GM18508 (cell line): ENCODE data around the gene PRRC1.
"Not testable (repeated sequence)": the region's sequence is repeated elsewhere in the genome, so short reads cannot be mapped to it uniquely, and the experiment has no call there.

Experiments
- ATAC-seq: cut with Tn5 transposase; IDR thresholded peaks from one replicate; pipeline ENCODE4 v1.9.1; 2021; ENCODE audit warnings: moderate number of reproducible peaks; ENCODE audit not compliant: insufficient read depth, unreplicated experiment

PRRC1 gene

GRCh38 chr5:127540553-127540952 lies 23.1 kb downstream of the PRRC1 start:
- ATAC-seq, result not testable (repeated sequence)

GRCh38 chr5:127545249-127545648 lies 27.8 kb downstream of the PRRC1 start:
- ATAC-seq, result not testable (repeated sequence)

GRCh38 chr5:127549551-127549950 lies 32.1 kb downstream of the PRRC1 start:
- ATAC-seq, result no peak

GRCh38 chr5:127550652-127551409 lies 33.4 kb downstream of the PRRC1 start:
- no peak for ATAC-seq

- no peak for ATAC-seq
Observed at GRCh38 chr5:127551410-127552041, 34.1 kb downstream of the PRRC1 start.

GRCh38 chr5:127555826-127556225 lies 38.4 kb downstream of the PRRC1 start:
- ATAC-seq, result no peak

GRCh38 chr5:127556609-127557334 lies 39.3 kb downstream of the PRRC1 start:
- no peak for ATAC-seq

GRCh38 chr5:127558273-127558672 lies 40.8 kb downstream of the PRRC1 start:
- no peak for ATAC-seq

- no peak for ATAC-seq
Observed at GRCh38 chr5:127561254-127561653, 43.8 kb downstream of the PRRC1 start.

- ATAC-seq, result no peak
Observed at GRCh38 chr5:127562252-127562651, 44.8 kb downstream of the PRRC1 start.

GRCh38 chr5:127563136-127563535 lies 45.7 kb downstream of the PRRC1 start:
- no peak for ATAC-seq

- peak; percentile 35 for ATAC-seq
Observed at GRCh38 chr5:127564002-127564769, 46.7 kb downstream of the PRRC1 start.

- ATAC-seq, result no peak
Observed at GRCh38 chr5:127565586-127566270, 48.3 kb downstream of the PRRC1 start.

- peak; percentile 65 for ATAC-seq
Observed at GRCh38 chr5:127567026-127567768, 49.8 kb downstream of the PRRC1 start.

GRCh38 chr5:127568166-127568565 lies 50.7 kb downstream of the PRRC1 start:
- no peak for ATAC-seq

GRCh38 chr5:127569471-127569870 lies 52.0 kb downstream of the PRRC1 start:
- not testable (repeated sequence) for ATAC-seq

GRCh38 chr5:127571314-127572131 lies 54.1 kb downstream of the PRRC1 start:
- peak; percentile 61 for ATAC-seq

GRCh38 chr5:127572930-127573329 lies 55.5 kb downstream of the PRRC1 start:
- ATAC-seq, result no peak
